Effector CD8-positive, alpha-beta T cell (primary cell): ENCODE data around the gene NAV2.

Source experiments
- DNase-seq: peaks from one replicate; lab custom pipeline; 2025; lab: John Stamatoyannopoulos, UW

The NAV2 gene

GRCh38 chr11:19974886-19975285, 262.2 kb downstream of the NAV2 start:
- no peak for DNase-seq

GRCh38 chr11:19975414-19975990, 262.9 kb downstream of the NAV2 start:
- DNase-seq: no peak

- no peak for DNase-seq
These were observed 263.8 kb downstream of the NAV2 start for GRCh38 chr11:19976281-19976941.

- no peak for DNase-seq
These were observed 265.3 kb downstream of the NAV2 start for GRCh38 chr11:19977941-19978340.

- no peak for DNase-seq
These were observed 266.3 kb downstream of the NAV2 start for GRCh38 chr11:19978668-19979518.

GRCh38 chr11:19979519-19979845, 266.8 kb downstream of the NAV2 start:
- DNase-seq: no peak

GRCh38 chr11:19980388-19980787, 267.8 kb downstream of the NAV2 start:
- no peak for DNase-seq

- no peak for DNase-seq
These were observed 268.5 kb downstream of the NAV2 start for GRCh38 chr11:19980957-19981669.

GRCh38 chr11:19982774-19983495, 270.3 kb downstream of the NAV2 start:
- no peak for DNase-seq

- no peak for DNase-seq
These were observed 271.6 kb downstream of the NAV2 start for GRCh38 chr11:19984048-19984742.

- DNase-seq: no peak
These were observed 272.5 kb downstream of the NAV2 start for GRCh38 chr11:19985111-19985510.

- DNase-seq: no peak
These were observed 274.7 kb downstream of the NAV2 start for GRCh38 chr11:19987331-19987801.

- DNase-seq: no peak
These were observed 276.0 kb downstream of the NAV2 start for GRCh38 chr11:19988598-19988997.

- no peak for DNase-seq
These were observed 276.6 kb downstream of the NAV2 start for GRCh38 chr11:19989191-19989590.

- no peak for DNase-seq
These were observed 279.5 kb downstream of the NAV2 start for GRCh38 chr11:19992162-19992561.

- no peak for DNase-seq
These were observed 280.4 kb downstream of the NAV2 start for GRCh38 chr11:19992998-19993397.

- DNase-seq: no peak
These were observed 282.0 kb downstream of the NAV2 start for GRCh38 chr11:19994672-19995071.

GRCh38 chr11:19995145-19995544, 282.5 kb downstream of the NAV2 start:
- no peak for DNase-seq

- no peak for DNase-seq
These were observed 283.9 kb downstream of the NAV2 start for GRCh38 chr11:19996571-19996970.

GRCh38 chr11:20000022-20000350, 287.3 kb downstream of the NAV2 start:
- DNase-seq: no peak
